SU-DHL-6 (cell line): ENCODE data around the gene CD300A.

Experiments used
- H2AFZ ChIP-seq: fragments of 200-600 bp; sonication (generic); 2 replicates; pipeline ENCODE4 v1.6.1; 2014; ENCODE audit warnings: low read depth, mild to moderate bottlenecking, moderate library complexity, mixed read lengths, antibody characterized with exemption, low read length; ENCODE audit not compliant: severe bottlenecking
- H3F3A ChIP-seq: fragments of 200-600 bp; shearing (Covaris generic); 2 replicates; pipeline ENCODE4 v1.6.0; 2016; ENCODE audit warnings: antibody characterized with exemption, mild to moderate bottlenecking; ENCODE audit not compliant: insufficient read depth
- H3K27ac ChIP-seq: fragments of 200-600 bp; sonication (generic); 2 replicates; pipeline ENCODE4 v1.5.1; 2016; ENCODE audit warnings: low read depth, mild to moderate bottlenecking, low read length, moderate library complexity, mixed read lengths
- H3K27me3 ChIP-seq: fragments of 200-600 bp; sonication (generic), shearing (Covaris generic); 2 replicates; pipeline ENCODE4 v1.6.0; 2014; ENCODE audit warnings: mild to moderate bottlenecking, low read length
- H3K36me3 ChIP-seq: fragments of 200-600 bp; sonication (generic); 2 replicates; pipeline ENCODE4 v1.6.1; 2014; ENCODE audit warnings: mild to moderate bottlenecking, low read length, mixed read lengths
- H3K4me2 ChIP-seq: fragments of 300-600, 200-600 bp; shearing (Covaris generic), sonication (generic); 2 replicates; pipeline ENCODE4 v1.6.0; 2014; ENCODE audit warnings: low read length, low read depth, mild to moderate bottlenecking; ENCODE audit not compliant: poor library complexity, severe bottlenecking
- H3K4me3 ChIP-seq: fragments of 200-600 bp; sonication (generic); 2 replicates; pipeline ENCODE4 v1.5.1; 2014; ENCODE audit warnings: antibody characterized with exemption, low read length, mild to moderate bottlenecking, mixed read lengths; ENCODE audit not compliant: insufficient read depth, poor library complexity, severe bottlenecking
- H3K79me2 ChIP-seq: fragments of 200-600 bp; sonication (generic); 2 replicates; pipeline ENCODE4 v1.6.1; 2014; ENCODE audit warnings: mild to moderate bottlenecking, low read length, moderate library complexity; ENCODE audit not compliant: insufficient read depth
- H3K9ac ChIP-seq: fragments of 200-600 bp; sonication (generic); 2 replicates; pipeline ENCODE4 v1.7.0; 2014; ENCODE audit warnings: mild to moderate bottlenecking, low read length
- H3K9me2 ChIP-seq: fragments of 200-600 bp; sonication (generic); replicated peaks from 2 replicates; pipeline ENCODE4 v1.6.1; 2014; ENCODE audit warnings: low read length; ENCODE audit not compliant: insufficient read depth
- H3K9me3 ChIP-seq: fragments of 200-600 bp; sonication (generic); 2 replicates; pipeline ENCODE4 v1.6.1; 2014; ENCODE audit warnings: low read length, mixed read lengths; ENCODE audit not compliant: insufficient read depth
- H4K20me1 ChIP-seq: fragments of 200-600 bp; sonication (generic); 2 replicates; pipeline ENCODE4 v1.6.1; 2014; ENCODE audit warnings: low read depth, mild to moderate bottlenecking, antibody characterized with exemption, low read length, moderate library complexity, mixed read lengths
- EZH2phosphoT487 ChIP-seq: fragments of 200-600 bp; sonication (generic), shearing (Covaris generic); conservative IDR thresholded peaks from 2 replicates; pipeline ENCODE4 v1.6.1; 2018; ENCODE audit warnings: mild to moderate bottlenecking, antibody characterized with exemption, low read length, moderate library complexity, mixed read lengths
- TF ChIP-seq, protein P1 (sequence below): fragments of 200-600 bp; sonication (generic); IDR thresholded peaks from one replicate; pipeline ENCODE4 v1.5.1; 2017; ENCODE audit warnings: antibody characterized with exemption, mild to moderate bottlenecking, low read length, moderate library complexity; ENCODE audit not compliant: insufficient read depth, poor library complexity, severe bottlenecking

The CD300A gene

DNA sequence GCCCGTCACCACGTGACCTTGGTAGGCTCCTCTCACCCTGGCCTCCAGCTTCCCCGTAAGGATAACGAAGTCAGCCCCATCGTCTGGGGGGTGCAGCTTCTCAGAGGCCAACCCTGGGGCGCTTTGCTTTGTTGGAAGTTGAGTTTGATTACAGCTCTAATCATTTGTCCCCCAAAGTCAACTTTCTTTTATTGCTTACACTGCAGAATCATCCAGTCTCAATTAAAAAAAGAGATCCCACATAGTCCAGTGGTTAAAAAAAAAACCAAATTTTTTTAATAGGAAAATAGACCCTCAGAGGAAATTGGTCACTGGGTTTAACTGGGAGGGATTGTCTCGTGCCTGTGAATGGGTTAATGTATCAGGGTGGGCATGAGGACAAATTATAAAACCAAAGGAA is 42.3 kb upstream of the CD300A start:
- Histone ChIP-seq H3K27ac (no peak overlapping the region), H3F3A (no peaks in the 10 kb centered on the region), H4K20me1 (no peaks in the 10 kb centered on the region), H3K9me3 (no peaks in the 10 kb centered on the region), H3K4me3 (no peak overlapping the region), H3K27me3 (no peaks in the 10 kb centered on the region), H2AFZ (no peak overlapping the region), H3K79me2 (no peaks in the 10 kb centered on the region), H3K4me2 (no peak overlapping the region), H3K36me3 (no peaks in the 10 kb centered on the region), H3K9ac (no peak overlapping the region), H3K9me2 (no peaks in the 10 kb centered on the region)
- TF ChIP-seq, protein P1, sequence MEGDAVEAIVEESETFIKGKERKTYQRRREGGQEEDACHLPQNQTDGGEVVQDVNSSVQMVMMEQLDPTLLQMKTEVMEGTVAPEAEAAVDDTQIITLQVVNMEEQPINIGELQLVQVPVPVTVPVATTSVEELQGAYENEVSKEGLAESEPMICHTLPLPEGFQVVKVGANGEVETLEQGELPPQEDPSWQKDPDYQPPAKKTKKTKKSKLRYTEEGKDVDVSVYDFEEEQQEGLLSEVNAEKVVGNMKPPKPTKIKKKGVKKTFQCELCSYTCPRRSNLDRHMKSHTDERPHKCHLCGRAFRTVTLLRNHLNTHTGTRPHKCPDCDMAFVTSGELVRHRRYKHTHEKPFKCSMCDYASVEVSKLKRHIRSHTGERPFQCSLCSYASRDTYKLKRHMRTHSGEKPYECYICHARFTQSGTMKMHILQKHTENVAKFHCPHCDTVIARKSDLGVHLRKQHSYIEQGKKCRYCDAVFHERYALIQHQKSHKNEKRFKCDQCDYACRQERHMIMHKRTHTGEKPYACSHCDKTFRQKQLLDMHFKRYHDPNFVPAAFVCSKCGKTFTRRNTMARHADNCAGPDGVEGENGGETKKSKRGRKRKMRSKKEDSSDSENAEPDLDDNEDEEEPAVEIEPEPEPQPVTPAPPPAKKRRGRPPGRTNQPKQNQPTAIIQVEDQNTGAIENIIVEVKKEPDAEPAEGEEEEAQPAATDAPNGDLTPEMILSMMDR = no peak
- TF ChIP-seq EZH2phosphoT487 = no peak

GRCh38 chr17:74424657-74425056 is 41.8 kb upstream of the CD300A start:
- Histone ChIP-seq H3K4me2 (no peak overlapping the region), H3K9ac (no peak overlapping the region), H3K36me3 (no peaks in the 10 kb centered on the region), H2AFZ (no peak overlapping the region), H3K9me3 (no peaks in the 10 kb centered on the region), H3K4me3 (no peak overlapping the region), H3K27ac (no peak overlapping the region), H4K20me1 (no peaks in the 10 kb centered on the region), H3K79me2 (no peaks in the 10 kb centered on the region), H3K27me3 (no peaks in the 10 kb centered on the region), H3F3A (no peaks in the 10 kb centered on the region), H3K9me2 (no peaks in the 10 kb centered on the region)
- TF ChIP-seq, protein P1 = no peak
- no peak for TF ChIP-seq EZH2phosphoT487

GRCh38 chr17:74426551-74427047 is 39.8 kb upstream of the CD300A start:
- Histone ChIP-seq H3K79me2 (no peaks in the 10 kb centered on the region), H3K9me2 (no peaks in the 10 kb centered on the region), H2AFZ (no peak overlapping the region), H3K36me3 (no peaks in the 10 kb centered on the region), H3K9ac (no peak overlapping the region), H3K4me2 (no peak overlapping the region), H3K27ac (no peak overlapping the region), H4K20me1 (no peaks in the 10 kb centered on the region), H3K4me3 (no peak overlapping the region), H3F3A (no peaks in the 10 kb centered on the region), H3K27me3 (no peaks in the 10 kb centered on the region), H3K9me3 (no peaks in the 10 kb centered on the region)
- TF ChIP-seq, protein P1 = no peak
- TF ChIP-seq EZH2phosphoT487 = no peak
